T-cell (primary cell): Measurements from ENCODE around the gene VDAC2. TPM values are rescaled to one million over a fixed set of nuclear protein-coding genes. Genes with fewer than 3 reads are reported as not detected.

Experiments
- ATAC-seq, 4 experiments: fragments of 200-7000 bp in 3 of 4; fragments of 150-1000 bp in 1 of 4; cut with Tn5 transposase; replicated peaks in 1 of 4; 1 replicate in 3 of 4; 2 replicates in 1 of 4; pipeline ENCODE4 v1.10.0; 2021; ENCODE audit warnings: moderate library complexity in 3 of 4, mild to moderate bottlenecking in 2 of 4, moderate number of reproducible peaks in 1 of 4
- CTCF ChIA-PET, 2 donors: fragments of 300-600 bp; sonication (Branson Sonifier 250); formaldehyde crosslinking; loops; one replicate each; lab custom pipeline; 2022; ENCODE audit warnings: antibody characterized with exemption in 2 of 2; lab: Charles Lee
- POLR2A ChIA-PET, 2 donors: fragments of 300-600 bp; sonication (Branson Sonifier 250); formaldehyde crosslinking; loops; one replicate each; lab custom pipeline; 2022; ENCODE audit warnings: antibody characterized with exemption in 2 of 2; lab: Charles Lee
- DNase-seq, 35 experiments: peaks; one replicate each; pipeline versions ENCODE4 v3.0.0 to v3.0.0-alpha.2; 2013 to 2023
- H3K27ac ChIP-seq: one replicate; pipeline ENCODE4 v1.5.1; 2013; ENCODE audit warnings: low read length
- H3K27me3 ChIP-seq, 2 experiments: replicated peaks in 1 of 2; 1 replicate in 1 of 2; 2 replicates in 1 of 2; pipeline versions ENCODE4 v1.6.1 to v1.7.0; 2013; ENCODE audit warnings: low read length in 1 of 2, mixed read lengths in 1 of 2; ENCODE audit not compliant: control insufficient read depth in 2 of 2, insufficient read depth in 2 of 2; ENCODE audit errors: extremely low read depth in 1 of 2
- H3K36me3 ChIP-seq, 2 donors: 1 replicate in 1 of 2; 2 replicates in 1 of 2; pipeline versions ENCODE4 v1.6.1 to v1.7.0; 2013; ENCODE audit warnings: low read length in 1 of 2; ENCODE audit not compliant: control insufficient read depth in 2 of 2, insufficient read depth in 1 of 2; ENCODE audit errors: extremely low read depth in 1 of 2
- H3K4me1 ChIP-seq, 2 experiments: 1 replicate in 1 of 2; 2 replicates in 1 of 2; pipeline versions ENCODE4 v1.6.1 to v1.7.0; 2013; ENCODE audit warnings: low read length in 2 of 2, mixed read lengths in 1 of 2; ENCODE audit not compliant: insufficient read depth in 2 of 2, control insufficient read depth in 1 of 2; ENCODE audit errors: extremely low read depth in 1 of 2
- H3K4me3 ChIP-seq, 2 donors: 1 replicate in 1 of 2; 2 replicates in 1 of 2; pipeline versions ENCODE4 v1.5.1 to v1.7.0; 2013; ENCODE audit warnings: mild to moderate bottlenecking in 2 of 2, low read length in 1 of 2, moderate library complexity in 1 of 2; ENCODE audit not compliant: control insufficient read depth in 1 of 2; ENCODE audit errors: extremely low read depth in 1 of 2
- H3K9me3 ChIP-seq: 2 replicates; pipeline ENCODE4 v1.7.0; 2013
- H3K27ac Mint-ChIP-seq, 2 donors: one replicate each; pipeline ENCODE4 v1.8.0; 2020 to 2021; ENCODE audit warnings: mild to moderate bottlenecking in 2 of 2, mixed read lengths in 2 of 2
- H3K27me3 Mint-ChIP-seq, 2 donors: one replicate each; pipeline ENCODE4 v1.8.0; 2021 to 2022; ENCODE audit warnings: mixed read lengths in 2 of 2
- H3K36me3 Mint-ChIP-seq: one replicate; pipeline ENCODE4 v1.8.0; 2021; ENCODE audit warnings: mixed read lengths
- H3K4me1 Mint-ChIP-seq, 3 donors: one replicate each; pipeline ENCODE4 v1.8.0; 2020 to 2022; ENCODE audit warnings: mixed read lengths in 3 of 3, mild to moderate bottlenecking in 1 of 3
- H3K4me3 Mint-ChIP-seq, 3 donors: one replicate each; pipeline ENCODE4 v1.8.0; 2020 to 2022; ENCODE audit warnings: mild to moderate bottlenecking in 3 of 3, mixed read lengths in 3 of 3, moderate library complexity in 3 of 3
- H3K9me3 Mint-ChIP-seq, 3 donors: one replicate each; pipeline ENCODE4 v1.8.0; 2020 to 2022; ENCODE audit warnings: mixed read lengths in 3 of 3
- WGBS: methylation state at CpG from one replicate; pipeline ENCODE4 v1.1.5; 2013; ENCODE audit warnings: missing lambda C conversion rate; ENCODE audit not compliant: insufficient coverage; 5-methylcytosine and 5-hydroxymethylcytosine counted together
- total RNA-seq, 35 experiments: library from RNA in 6 of 35; stranded (reverse) in 6 of 35; fragments of 120-200 nt in 1 of 35; gene quantifications; one replicate each; pipeline versions ENCODE4 v1.2.1 to v1.2.4 and lab custom pipeline; 2013 to 2026

VDAC2 gene
- total RNA-seq, 5 donors from 2014 or later (not counting 1 experiment from before 2014, with no cell fraction given) = 82.8 to 111 (median 86.8) TPM

DNA sequence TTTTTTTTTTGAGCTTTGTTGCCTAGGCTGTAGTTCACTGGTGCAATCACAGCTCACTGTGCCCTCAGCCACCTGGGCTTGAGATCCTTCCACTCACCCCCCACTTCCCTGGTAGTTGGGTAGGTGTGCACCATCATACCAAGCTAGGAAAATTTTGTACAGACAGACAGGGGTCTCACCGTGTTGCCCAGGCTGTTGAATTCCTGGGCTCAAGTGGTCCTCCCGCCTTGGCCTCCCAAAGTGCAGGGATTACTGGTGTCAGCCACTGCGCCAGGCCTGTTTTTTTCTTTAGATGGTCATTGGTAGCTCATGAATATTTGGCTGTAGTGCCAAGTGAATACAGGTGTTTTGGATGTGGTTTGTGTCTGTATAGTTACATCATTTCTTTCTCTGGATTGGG, 17.7 kb downstream of the VDAC2 start:
- no peak for DNase-seq

DNA sequence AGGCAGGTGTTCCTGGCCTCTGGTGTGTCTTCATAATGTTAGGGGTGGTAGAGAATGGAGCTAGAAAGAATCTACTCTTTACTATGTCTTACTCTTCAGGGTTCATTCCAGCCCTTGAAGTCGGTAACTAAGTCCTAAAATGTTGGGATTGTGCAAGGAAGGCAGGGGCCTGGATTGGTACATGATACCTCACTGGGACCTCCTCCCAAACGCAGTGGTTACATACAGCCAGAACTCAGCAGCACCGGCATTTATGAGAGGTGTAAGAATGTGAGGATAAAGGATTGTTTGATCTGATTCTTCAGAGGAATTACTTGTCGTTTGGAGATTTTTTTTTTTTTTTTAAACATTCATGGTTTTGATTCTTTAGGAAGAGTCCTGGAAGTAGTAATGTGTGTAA, 18.2 kb downstream of the VDAC2 start:
- Histone ChIP-seq H3K27ac (peak overlapping the region; percentile 26), H3K9me3 (no peaks in the 10 kb centered on the region), H3K4me3 (no peak overlapping the region), H3K4me1 (peaks cover 0 to 24% of the 10 kb centered on the region in 2 experiments), H3K27me3 (no peaks in the 10 kb centered on the region), H3K36me3 (peaks cover 0 to 60% of the 10 kb centered on the region in 2 donors)
- ChIA-PET CTCF (interaction anchor here (0.7 to 5.6 kb wide), 7 partner anchors 10 to 115 kb away, joined by 3 to 74 read pairs (median 4); partner anchors contain the start of gene VDAC2 (in 1 of the 2)), POLR2A (interaction anchor here in 1 of 2 donors (0.7 to 1.2 kb wide), 2 partner anchors 18 to 1993 kb away, joined by 3 read pairs; no protein-coding TSS in a partner anchor)
- Mint-ChIP-seq H3K9me3 (no peaks in the 10 kb centered on the region), H3K27me3 (no peaks in the 10 kb centered on the region), H3K27ac (peak overlapping the region; percentile 70 to 86), H3K4me1 (peaks cover 50 to 68% (median 51%) of the 10 kb centered on the region in 3 donors), H3K4me3 (no peak overlapping the region), H3K36me3 (peaks cover 46% of the 10 kb centered on the region)
- ATAC-seq (no peak), DNase-seq (no peak)
- 95% methylated on average over 4 of the region's 4 CpGs for WGBS

More for the DNA sequence above, 17.7 kb downstream of the VDAC2 start:
- peaks cover 50 to 69% (median 52%) of the 10 kb centered on the region in 3 donors for H3K4me1 Mint-ChIP-seq
- Histone ChIP-seq H3K9me3 (no peaks in the 10 kb centered on the region), H3K36me3 (peaks cover 0 to 65% of the 10 kb centered on the region in 2 donors), H3K27ac (no peak overlapping the region), H3K4me1 (peaks cover 0 to 18% of the 10 kb centered on the region in 2 experiments), H3K27me3 (no peaks in the 10 kb centered on the region), H3K4me3 (no peak overlapping the region)
- ChIA-PET POLR2A (interaction anchor here (0.6 to 1.2 kb wide), 5 partner anchors 9 to 1992 kb away, joined by 3 to 10 read pairs (median 4); no protein-coding TSS in a partner anchor), CTCF (interaction anchor here (0.6 to 5.6 kb wide), 7 partner anchors 10 to 985 kb away, joined by 3 to 74 read pairs (median 3); partner anchors contain the start of gene VDAC2 (in 1 of the 2))
- H3K27me3 Mint-ChIP-seq = no peaks in the 10 kb centered on the region
- H3K9me3 Mint-ChIP-seq = no peaks in the 10 kb centered on the region
- no peak overlapping the region for H3K4me3 Mint-ChIP-seq
- ATAC-seq = no peak
- peaks cover 51% of the 10 kb centered on the region for H3K36me3 Mint-ChIP-seq
- peak overlapping the region; percentile 70 to 86 for H3K27ac Mint-ChIP-seq
- WGBS = 100% methylated on average over 3 of the region's 3 CpGs

DNA sequence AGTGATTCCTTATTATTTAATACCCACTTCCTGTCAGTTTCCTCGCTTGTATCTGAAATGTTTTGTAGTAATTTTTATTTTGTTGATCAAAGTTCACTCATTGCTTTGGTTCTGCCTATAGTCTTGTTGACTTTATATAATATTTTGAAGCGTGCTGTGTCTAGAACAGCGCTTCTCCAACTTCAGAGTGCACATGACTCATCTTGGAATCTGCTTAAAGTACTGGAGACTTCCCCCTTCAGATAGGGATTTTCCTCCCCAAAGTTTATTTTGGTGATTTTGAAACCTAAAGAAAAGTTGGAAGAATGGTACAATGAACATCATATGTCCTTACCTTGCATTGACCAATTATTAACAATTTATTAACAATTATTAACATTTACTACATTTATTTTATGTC, 19.4 kb downstream of the VDAC2 start:
- Histone ChIP-seq H3K27ac (peak overlapping the region; percentile 33), H3K36me3 (peaks cover 0 to 49% of the 10 kb centered on the region in 2 donors), H3K27me3 (no peaks in the 10 kb centered on the region), H3K4me3 (no peak overlapping the region), H3K4me1 (peaks cover 0 to 22% of the 10 kb centered on the region in 2 experiments), H3K9me3 (no peaks in the 10 kb centered on the region)
- no peaks in the 10 kb centered on the region for H3K9me3 Mint-ChIP-seq
- peak overlapping the region; percentile 7 to 19 for H3K27ac Mint-ChIP-seq
- ChIA-PET POLR2A (interaction anchor here (0.6 to 1.5 kb wide), 4 partner anchors 14 to 100 kb away, joined by 5 to 9 read pairs (median 7); partner anchors contain the start of gene VDAC2 (in 1 of the 2)), CTCF (interaction anchor here (0.6 to 5.6 kb wide), 11 partner anchors 15 to 986 kb away, joined by 3 to 74 read pairs (median 4); partner anchors contain the start of gene VDAC2 (in 1 of the 2))
- DNase-seq (no peak), ATAC-seq (no peak)
- H3K4me1 Mint-ChIP-seq = peaks cover 39 to 57% (median 40%) of the 10 kb centered on the region in 3 donors
- WGBS = no CpG with 5 or more reads among the region's 3 CpGs
- peaks cover 37% of the 10 kb centered on the region for H3K36me3 Mint-ChIP-seq
- no peaks in the 10 kb centered on the region for H3K27me3 Mint-ChIP-seq
- H3K4me3 Mint-ChIP-seq = no peak overlapping the region

DNA sequence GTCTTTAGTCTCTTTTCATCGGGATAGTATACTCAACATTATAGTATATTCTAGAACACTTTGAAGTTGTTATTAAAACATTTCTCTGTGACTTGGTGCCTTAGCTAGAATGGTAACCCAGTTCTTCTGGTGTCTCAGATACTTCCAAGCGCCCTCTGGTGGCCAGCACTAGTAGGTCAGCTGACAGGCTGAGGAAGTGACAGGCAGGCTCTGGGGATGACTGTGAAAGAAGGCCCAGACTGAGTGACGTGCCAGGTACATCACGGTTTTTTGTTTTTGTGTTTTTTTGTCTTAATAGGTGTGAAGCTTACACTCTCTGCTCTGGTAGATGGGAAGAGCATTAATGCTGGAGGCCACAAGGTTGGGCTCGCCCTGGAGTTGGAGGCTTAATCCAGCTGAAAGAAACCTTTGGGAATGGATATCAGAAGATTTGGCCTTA, 20.0 kb downstream of the VDAC2 start:
- no peaks in the 10 kb centered on the region for H3K27me3 Mint-ChIP-seq
- no peak overlapping the region for H3K4me3 Mint-ChIP-seq
- H3K9me3 ChIP-seq = no peaks in the 10 kb centered on the region
- no peak overlapping the region for H3K4me3 ChIP-seq
- peak overlapping the region; percentile 81 to 95 for H3K27ac Mint-ChIP-seq
- CTCF ChIA-PET = interaction anchor here (0.7 to 5.6 kb wide), 13 partner anchors 8 to 986 kb away, joined by 3 to 74 read pairs (median 3); partner anchors contain the start of gene VDAC2 (in 1 of the 2)
- no peaks in the 10 kb centered on the region for H3K27me3 ChIP-seq
- H3K9me3 Mint-ChIP-seq = no peaks in the 10 kb centered on the region
- 0% methylated on average over 3 of the region's 5 CpGs for WGBS
- H3K4me1 Mint-ChIP-seq = peaks cover 32 to 50% (median 33%) of the 10 kb centered on the region in 3 donors
- POLR2A ChIA-PET = interaction anchor here in 1 of 2 donors (0.6 to 1.5 kb wide), 3 partner anchors 20 to 1385 kb away, joined by 7 to 9 read pairs (median 8); partner anchors contain the start of gene VDAC2
- peaks cover 33% of the 10 kb centered on the region for H3K36me3 Mint-ChIP-seq
- peaks cover 0 to 43% of the 10 kb centered on the region in 2 donors for H3K36me3 ChIP-seq
- peak; percentile 77 to 97 (median 93) for DNase-seq
- ATAC-seq = peak; percentile 38 to 58 (median 42)
- H3K4me1 ChIP-seq = peaks cover 0 to 28% of the 10 kb centered on the region in 2 experiments
- peak overlapping the region; percentile 44 for H3K27ac ChIP-seq

DNA sequence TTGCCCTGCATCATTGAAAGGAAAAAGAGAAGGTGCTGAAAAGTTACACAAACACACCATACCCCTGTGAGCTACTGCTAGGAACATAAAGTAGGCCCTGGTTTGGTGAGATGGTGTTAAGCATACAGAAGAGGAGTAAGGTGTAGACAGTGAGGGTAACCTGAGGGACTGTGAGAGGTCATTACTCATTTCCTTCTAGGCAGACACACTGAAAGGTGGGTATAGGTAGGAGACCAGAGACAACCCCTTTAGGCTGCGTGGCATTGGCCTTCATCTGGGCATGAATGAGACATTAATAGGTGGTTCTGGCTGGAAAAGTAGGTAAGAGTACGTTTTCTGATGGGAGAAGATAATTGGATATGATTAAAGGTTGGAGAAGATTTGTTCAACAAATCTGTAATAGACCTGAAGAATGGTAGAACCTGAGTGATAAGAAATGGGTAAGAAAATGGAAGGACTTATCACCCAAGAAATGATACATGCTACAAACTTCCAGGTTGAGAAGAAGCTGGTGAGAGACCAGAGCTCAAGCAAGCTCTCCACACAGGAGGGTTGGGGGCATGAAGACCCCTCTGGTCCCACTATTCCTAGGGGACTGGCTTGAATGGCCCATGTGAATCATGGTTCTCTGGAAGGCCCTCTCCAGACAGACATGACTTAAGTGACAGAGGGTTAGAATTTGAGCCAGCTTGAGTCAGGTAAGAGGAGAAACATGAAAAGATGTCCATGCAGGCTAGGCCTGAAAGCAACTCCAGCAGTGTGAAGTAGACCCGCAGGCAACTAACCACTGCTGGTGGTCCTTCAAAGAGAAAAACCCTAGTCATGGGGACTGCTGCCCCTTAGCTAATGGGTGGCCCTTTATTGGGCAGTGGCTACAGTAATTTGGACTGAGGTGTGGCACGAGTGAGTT, 21.3 kb downstream of the VDAC2 start:
- Mint-ChIP-seq H3K4me1 (peaks cover 30 to 45% (median 32%) of the 10 kb centered on the region in 3 donors), H3K36me3 (peaks cover 28% of the 10 kb centered on the region), H3K27me3 (no peaks in the 10 kb centered on the region), H3K9me3 (no peaks in the 10 kb centered on the region), H3K27ac (peak overlapping the region; percentile 35 to 47), H3K4me3 (no peak overlapping the region)
- Histone ChIP-seq H3K27me3 (no peaks in the 10 kb centered on the region), H3K4me3 (no peak overlapping the region), H3K36me3 (peaks cover 0 to 37% of the 10 kb centered on the region in 2 donors), H3K4me1 (peaks cover 0 to 28% of the 10 kb centered on the region in 2 experiments), H3K27ac (peak overlapping the region; percentile 44), H3K9me3 (no peaks in the 10 kb centered on the region)
- DNase-seq = no peak
- ATAC-seq = no peak
- WGBS = 88% methylated on average over 3 of the region's 4 CpGs
- CTCF ChIA-PET = interaction anchor here (0.8 to 5.6 kb wide), 8 partner anchors 16 to 985 kb away, joined by 3 to 74 read pairs (median 8); partner anchors contain the start of gene VDAC2 (in 1 of the 2)
- POLR2A ChIA-PET = interaction anchor here (0.6 to 2.8 kb wide), 7 partner anchors 21 to 1985 kb away, joined by 3 to 12 read pairs (median 6); partner anchors contain the start of gene VDAC2 (in 2 of the 2)
